Endodermal cell (in vitro differentiated cells): ENCODE results near the gene RNF20. TPM values are rescaled to one million over a fixed set of nuclear protein-coding genes. Genes with fewer than 3 reads are reported as not detected.

Experiments used
- DNase-seq: peaks from one replicate; pipeline ENCODE4 v3.0.0-alpha.2; 2017
- H3K27ac ChIP-seq: 2 replicates; pipeline ENCODE4 v1.5.1; 2013; ENCODE audit warnings: mild to moderate bottlenecking, low read depth, low read length, moderate library complexity
- H3K27me3 ChIP-seq: 2 replicates; pipeline ENCODE4 v1.6.1; 2013; ENCODE audit warnings: mild to moderate bottlenecking, low read length, moderate library complexity; ENCODE audit not compliant: insufficient read depth, control insufficient read depth, poor library complexity, severe bottlenecking
- H3K36me3 ChIP-seq: 2 replicates; pipeline ENCODE4 v1.7.0; 2013; ENCODE audit warnings: mild to moderate bottlenecking, low read length, moderate library complexity; ENCODE audit not compliant: control insufficient read depth, insufficient read depth
- H3K4me1 ChIP-seq: one replicate; pipeline ENCODE4 v1.7.0; 2013; ENCODE audit warnings: low read length; ENCODE audit not compliant: control insufficient read depth, insufficient read depth
- H3K4me3 ChIP-seq: 2 replicates; pipeline ENCODE4 v1.5.1; 2013; ENCODE audit warnings: mild to moderate bottlenecking, low read length, moderate library complexity
- H3K9ac ChIP-seq: 2 replicates; pipeline ENCODE4 v1.6.1; 2013; ENCODE audit warnings: mild to moderate bottlenecking, low read length, moderate library complexity; ENCODE audit not compliant: poor library complexity, severe bottlenecking; ENCODE audit errors: extremely low read depth
- H3K9me3 ChIP-seq: 2 replicates; pipeline ENCODE4 v1.6.1; 2013; ENCODE audit warnings: mild to moderate bottlenecking, low read length, moderate library complexity; ENCODE audit not compliant: control insufficient read depth
- H3K27ac Mint-ChIP-seq: 2 replicates; pipeline ENCODE4 v1.8.0; 2020; ENCODE audit warnings: mixed read lengths
- H3K27me3 Mint-ChIP-seq: 2 replicates; pipeline ENCODE4 v1.8.0; 2021; ENCODE audit warnings: mild to moderate bottlenecking, mixed read lengths; ENCODE audit not compliant: insufficient read depth
- H3K36me3 Mint-ChIP-seq: 2 replicates; pipeline ENCODE4 v1.8.0; 2020; ENCODE audit warnings: low read depth, mixed read lengths
- H3K4me1 Mint-ChIP-seq: 2 replicates; pipeline ENCODE4 v1.8.0; 2020; ENCODE audit warnings: mixed read lengths
- H3K4me3 Mint-ChIP-seq: 2 replicates; pipeline ENCODE4 v1.8.0; 2020; ENCODE audit warnings: mild to moderate bottlenecking, moderate library complexity, mixed read lengths
- H3K9me3 Mint-ChIP-seq: 2 replicates; pipeline ENCODE4 v1.8.0; 2020; ENCODE audit warnings: mild to moderate bottlenecking, mixed read lengths
- WGBS, 2 experiments: methylation state at CpG; one replicate each; pipeline versions ENCODE4 v1.1.5 to v1.1.7; 2013; ENCODE audit warnings: missing lambda C conversion rate in 2 of 2, mixed read lengths in 1 of 2; ENCODE audit not compliant: insufficient coverage in 1 of 2, insufficient read length in 1 of 2; 5-methylcytosine and 5-hydroxymethylcytosine counted together
- total RNA-seq, 2 donors: library from RNA; stranded (reverse); fragmentation: NEBNext Ultra II Directional in 1 of 2; extraction: Animal tissue kit (Norgen Biotek cat#: 25700) in 1 of 2; gene quantifications; 2 replicates in 1 of 2; 3 replicates in 1 of 2; pipeline ENCODE4 v1.2.1, GENCODE V29; 2021
- TF ChIP-seq, protein P1 (sequence below): fragments of 200-600 bp; sonication (generic); conservative IDR thresholded peaks from 2 replicates; pipeline ENCODE4 v1.5.0; 2021; ENCODE audit warnings: antibody characterized with exemption, mild to moderate bottlenecking

RNF20 gene
- total RNA-seq, 2 donors from 2014 or later = 45.4 to 58.4 TPM

DNA sequence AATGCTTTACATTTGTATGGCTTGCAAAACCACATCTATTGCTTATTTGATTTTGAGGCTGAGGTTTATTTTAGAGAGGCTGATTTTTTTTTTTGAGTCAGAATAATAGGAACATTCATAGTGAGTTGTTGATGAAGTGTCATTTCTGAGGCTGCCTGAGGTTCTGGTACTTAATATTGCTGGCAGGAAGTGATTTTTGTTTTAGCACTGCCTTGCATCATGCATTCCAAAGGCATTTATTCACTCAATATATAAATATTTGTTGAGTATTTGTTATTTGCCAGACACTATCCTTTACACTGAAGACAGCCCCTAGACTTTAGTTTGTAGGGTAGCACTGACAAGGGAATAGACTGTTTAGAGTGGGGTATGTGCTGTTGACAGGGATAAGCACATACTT, 2.7 kb downstream of the RNF20 start:
- TF ChIP-seq, protein P1, sequence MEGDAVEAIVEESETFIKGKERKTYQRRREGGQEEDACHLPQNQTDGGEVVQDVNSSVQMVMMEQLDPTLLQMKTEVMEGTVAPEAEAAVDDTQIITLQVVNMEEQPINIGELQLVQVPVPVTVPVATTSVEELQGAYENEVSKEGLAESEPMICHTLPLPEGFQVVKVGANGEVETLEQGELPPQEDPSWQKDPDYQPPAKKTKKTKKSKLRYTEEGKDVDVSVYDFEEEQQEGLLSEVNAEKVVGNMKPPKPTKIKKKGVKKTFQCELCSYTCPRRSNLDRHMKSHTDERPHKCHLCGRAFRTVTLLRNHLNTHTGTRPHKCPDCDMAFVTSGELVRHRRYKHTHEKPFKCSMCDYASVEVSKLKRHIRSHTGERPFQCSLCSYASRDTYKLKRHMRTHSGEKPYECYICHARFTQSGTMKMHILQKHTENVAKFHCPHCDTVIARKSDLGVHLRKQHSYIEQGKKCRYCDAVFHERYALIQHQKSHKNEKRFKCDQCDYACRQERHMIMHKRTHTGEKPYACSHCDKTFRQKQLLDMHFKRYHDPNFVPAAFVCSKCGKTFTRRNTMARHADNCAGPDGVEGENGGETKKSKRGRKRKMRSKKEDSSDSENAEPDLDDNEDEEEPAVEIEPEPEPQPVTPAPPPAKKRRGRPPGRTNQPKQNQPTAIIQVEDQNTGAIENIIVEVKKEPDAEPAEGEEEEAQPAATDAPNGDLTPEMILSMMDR = no peak
- H3K9ac ChIP-seq = no peak overlapping the region
- Mint-ChIP-seq H3K27ac (no peak overlapping the region), H3K4me1 (no peaks in the 10 kb centered on the region), H3K4me3 (no peak overlapping the region), H3K36me3 (peaks cover 10% of the 10 kb centered on the region), H3K27me3 (no peaks in the 10 kb centered on the region), H3K9me3 (no peaks in the 10 kb centered on the region)
- H3K9me3 ChIP-seq = no peaks in the 10 kb centered on the region
- DNase-seq = no peak
- peaks cover 43% of the 10 kb centered on the region for H3K36me3 ChIP-seq
- peaks cover 3% of the 10 kb centered on the region for H3K4me1 ChIP-seq
- no peaks in the 10 kb centered on the region for H3K27me3 ChIP-seq
- H3K27ac ChIP-seq = no peak overlapping the region
- no peak overlapping the region for H3K4me3 ChIP-seq

DNA sequence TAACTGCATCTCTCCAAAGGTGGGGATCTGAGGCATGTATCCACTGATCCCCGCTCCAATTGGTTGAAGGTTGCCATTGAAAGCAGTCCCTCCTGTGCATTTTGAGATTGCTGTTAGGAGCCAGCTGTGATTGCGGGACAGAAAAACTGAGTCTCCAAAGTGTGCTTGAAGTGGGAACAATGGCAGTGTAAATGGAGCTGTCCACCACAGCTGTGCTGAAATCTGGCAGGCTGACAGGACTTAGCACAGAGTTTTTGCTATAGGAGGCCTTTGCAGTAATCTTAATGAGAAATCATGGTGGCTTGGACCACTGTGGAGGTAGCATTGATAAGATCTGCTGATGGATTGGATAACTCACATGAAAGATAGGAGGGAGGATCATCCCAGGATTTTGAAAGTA, 3.3 kb downstream of the RNF20 start:
- peaks cover 10% of the 10 kb centered on the region for H3K36me3 Mint-ChIP-seq
- no peak overlapping the region for H3K27ac ChIP-seq
- peaks cover 47% of the 10 kb centered on the region for H3K36me3 ChIP-seq
- no peak overlapping the region for H3K27ac Mint-ChIP-seq
- no peaks in the 10 kb centered on the region for H3K9me3 Mint-ChIP-seq
- no peaks in the 10 kb centered on the region for H3K27me3 ChIP-seq
- TF ChIP-seq, protein P1 = no peak
- H3K4me1 ChIP-seq = peaks cover 3% of the 10 kb centered on the region
- H3K9ac ChIP-seq = no peak overlapping the region
- DNase-seq = peak; percentile 82
- H3K27me3 Mint-ChIP-seq = no peaks in the 10 kb centered on the region
- H3K4me1 Mint-ChIP-seq = no peaks in the 10 kb centered on the region
- no peak overlapping the region for H3K4me3 Mint-ChIP-seq
- H3K9me3 ChIP-seq = no peaks in the 10 kb centered on the region
- H3K4me3 ChIP-seq = no peak overlapping the region
- 84% methylated on average over 2 of the region's 2 CpGs; no CpG with 5 or more reads in 1 of the 2 experiments for WGBS, 2 experiments

DNA sequence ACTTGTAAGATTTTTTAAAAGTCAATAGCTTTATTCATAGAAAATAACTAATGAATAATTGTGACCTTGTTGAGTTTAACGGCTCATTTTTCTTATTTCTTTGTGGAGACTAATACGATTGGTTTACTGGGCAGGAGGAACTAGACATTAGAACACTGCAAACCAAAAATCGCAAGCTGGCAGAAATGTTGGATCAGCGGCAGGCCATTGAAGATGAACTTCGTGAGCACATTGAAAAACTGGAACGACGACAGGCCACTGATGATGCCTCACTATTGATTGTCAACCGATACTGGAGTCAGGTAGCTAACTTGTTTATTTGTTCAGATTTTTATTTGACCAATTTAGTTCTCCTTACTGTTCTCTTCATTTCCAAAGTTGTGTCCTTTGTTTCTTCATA, 6.4 kb downstream of the RNF20 start:
- H3K4me3 ChIP-seq = no peak overlapping the region
- peaks cover 69% of the 10 kb centered on the region for H3K36me3 ChIP-seq
- Mint-ChIP-seq H3K27me3 (no peaks in the 10 kb centered on the region), H3K36me3 (peaks cover 20% of the 10 kb centered on the region), H3K4me3 (no peak overlapping the region), H3K9me3 (no peaks in the 10 kb centered on the region), H3K27ac (no peak overlapping the region), H3K4me1 (no peaks in the 10 kb centered on the region)
- no peaks in the 10 kb centered on the region for H3K4me1 ChIP-seq
- TF ChIP-seq, protein P1 = no peak
- DNase-seq = no peak
- H3K27ac ChIP-seq = no peak overlapping the region
- H3K9me3 ChIP-seq = no peaks in the 10 kb centered on the region
- no peak overlapping the region for H3K9ac ChIP-seq
- no peaks in the 10 kb centered on the region for H3K27me3 ChIP-seq
- WGBS, 2 experiments = 93 to 98% methylated on average over 8 of the region's 8 CpGs
